Measurements from ENCODE around the gene PIK3C2B. TPM values are rescaled to one million over a fixed set of nuclear protein-coding genes. Genes with fewer than 3 reads are reported as not detected.

The PIK3C2B gene
- total RNA-seq, 2 donors from 2014 or later: 14.2 to 28.7 TPM

- Mint-ChIP-seq H3K36me3 (no peaks in the 10 kb centered on the region), H3K4me1 (ENCODE audit: low read depth in 2 of 2) (peaks cover 10 to 22% of the 10 kb centered on the region in 2 donors), H3K9me3 (no peaks in the 10 kb centered on the region), H3K27me3 (no peaks in the 10 kb centered on the region), H3K27ac (peak overlapping the region in 1 of 2 donors; percentile 96), H3K4me3 (no peak overlapping the region)
- no peak for DNase-seq (ENCODE audit: low spot score)
- no peak for ATAC-seq
These were observed 40.1 kb downstream of the PIK3C2B start for GRCh38 chr1:204454476-204454875.

GRCh38 chr1:204453141-204453772, 41.3 kb downstream of the PIK3C2B start:
- no peaks in the 10 kb centered on the region for H3K9me3 Mint-ChIP-seq
- H3K4me3 Mint-ChIP-seq: peak overlapping the region; percentile 71
- DNase-seq (ENCODE audit: low spot score) (peak; percentile 83), ATAC-seq (peak; percentile 92 to 93)
- H3K36me3 Mint-ChIP-seq: no peaks in the 10 kb centered on the region
- H3K4me1 Mint-ChIP-seq (ENCODE audit: low read depth in 2 of 2): peaks cover 10 to 30% of the 10 kb centered on the region in 2 donors
- H3K27ac Mint-ChIP-seq: peak overlapping the region; percentile 83 to 96
- H3K27me3 Mint-ChIP-seq: no peaks in the 10 kb centered on the region

- ATAC-seq (no peak), DNase-seq (ENCODE audit: low spot score) (peak; percentile 28)
- H3K27ac Mint-ChIP-seq: peak overlapping the region; percentile 53 to 96
- peak overlapping the region; percentile 38 for H3K4me3 Mint-ChIP-seq
- peaks cover 12 to 32% of the 10 kb centered on the region in 2 donors for H3K4me1 Mint-ChIP-seq (ENCODE audit: low read depth in 2 of 2)
- no peaks in the 10 kb centered on the region for H3K36me3 Mint-ChIP-seq
- H3K27me3 Mint-ChIP-seq: no peaks in the 10 kb centered on the region
- H3K9me3 Mint-ChIP-seq: no peaks in the 10 kb centered on the region
These were observed 43.1 kb downstream of the PIK3C2B start for GRCh38 chr1:204451352-204452124.

GRCh38 chr1:204450461-204451257, 43.9 kb downstream of the PIK3C2B start:
- H3K36me3 Mint-ChIP-seq: no peaks in the 10 kb centered on the region
- peak overlapping the region; percentile 34 to 96 for H3K27ac Mint-ChIP-seq
- H3K9me3 Mint-ChIP-seq: no peaks in the 10 kb centered on the region
- DNase-seq (ENCODE audit: low spot score): peak; percentile 44
- ATAC-seq: no peak
- no peaks in the 10 kb centered on the region for H3K27me3 Mint-ChIP-seq
- peaks cover 14 to 35% of the 10 kb centered on the region in 2 donors for H3K4me1 Mint-ChIP-seq (ENCODE audit: low read depth in 2 of 2)
- no peak overlapping the region for H3K4me3 Mint-ChIP-seq

- Mint-ChIP-seq H3K4me3 (no peak overlapping the region), H3K36me3 (no peaks in the 10 kb centered on the region), H3K9me3 (no peaks in the 10 kb centered on the region), H3K27me3 (no peaks in the 10 kb centered on the region), H3K27ac (peak overlapping the region; percentile 34 to 96), H3K4me1 (ENCODE audit: low read depth in 2 of 2) (peaks cover 14 to 35% of the 10 kb centered on the region in 2 donors)
- DNase-seq (ENCODE audit: low spot score) (no peak), ATAC-seq (no peak)
These were observed 44.8 kb downstream of the PIK3C2B start for GRCh38 chr1:204449678-204450280.

DNA sequence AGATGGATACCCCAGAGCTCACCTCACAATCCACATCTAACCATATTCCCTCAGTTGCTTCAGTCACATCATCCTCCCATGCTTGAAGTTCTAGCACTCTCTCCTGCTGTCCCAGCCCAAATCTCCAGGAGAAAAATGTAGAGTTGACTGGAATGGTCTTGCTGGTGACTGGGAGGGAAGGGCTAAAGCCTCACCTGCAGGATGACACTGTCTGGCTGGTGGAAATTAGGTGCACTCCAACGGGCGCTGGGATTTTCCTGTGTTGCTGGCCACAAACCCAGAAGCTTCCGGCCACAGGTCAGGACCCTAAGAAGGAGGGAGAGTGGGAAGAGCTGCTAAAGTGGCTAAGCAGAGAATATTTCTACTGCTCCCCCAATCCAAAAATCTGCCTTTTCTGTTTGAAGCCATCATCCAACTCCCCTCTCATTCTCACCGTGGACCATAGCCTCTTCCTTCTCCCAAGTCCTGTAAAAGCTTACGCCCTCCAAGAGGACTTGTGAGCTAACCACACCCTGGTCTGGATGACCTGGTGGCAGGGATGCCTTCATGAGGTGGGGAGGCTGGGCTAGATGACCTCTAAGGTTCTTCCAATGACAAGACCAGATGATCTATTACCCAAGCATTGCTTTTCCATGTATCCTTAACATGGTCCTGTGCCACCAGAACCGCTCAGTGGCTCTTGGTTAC, 45.5 kb downstream of the PIK3C2B start:
- Mint-ChIP-seq H3K4me3 (no peak overlapping the region), H3K36me3 (no peaks in the 10 kb centered on the region), H3K27me3 (no peaks in the 10 kb centered on the region), H3K9me3 (no peaks in the 10 kb centered on the region), H3K27ac (peak overlapping the region in 1 of 2 donors; percentile 96), H3K4me1 (ENCODE audit: low read depth in 2 of 2) (peaks cover 14 to 35% of the 10 kb centered on the region in 2 donors)
- ATAC-seq (no peak), DNase-seq (ENCODE audit: low spot score) (no peak)

DNA sequence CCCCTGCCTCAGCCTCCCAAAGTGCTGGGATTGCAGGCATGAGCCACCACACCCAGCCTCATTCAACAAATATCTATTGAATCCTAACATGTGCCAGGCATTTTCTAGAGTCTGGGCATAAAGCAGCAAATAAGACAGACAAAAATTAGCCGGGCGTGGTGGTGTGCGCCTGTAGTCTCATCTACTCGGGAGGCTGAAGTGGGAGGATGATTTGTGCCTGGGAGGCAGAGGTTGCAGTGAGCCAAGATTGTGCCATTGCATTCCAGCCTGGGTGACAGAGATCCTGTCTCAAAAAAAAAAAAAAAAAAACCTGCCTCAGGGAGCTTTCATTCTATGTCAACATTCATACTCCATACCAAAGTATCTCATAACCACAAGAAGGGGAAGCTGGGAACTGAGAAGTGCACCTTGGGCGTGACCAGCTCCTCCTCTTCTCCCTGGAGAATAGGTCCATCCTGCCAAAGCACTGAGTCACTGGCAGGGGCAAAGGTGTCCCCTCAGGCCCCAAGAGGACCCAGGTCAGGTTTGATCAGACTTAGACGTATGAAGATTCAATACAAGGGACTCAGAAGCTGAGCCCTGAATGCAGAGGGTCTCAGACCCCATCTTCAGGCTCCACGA, 46.2 kb downstream of the PIK3C2B start:
- H3K27ac Mint-ChIP-seq: peak overlapping the region in 1 of 2 donors; percentile 96

GRCh38 chr1:204447736-204448135, 46.9 kb downstream of the PIK3C2B start:
- Mint-ChIP-seq H3K27me3 (no peaks in the 10 kb centered on the region), H3K4me3 (no peak overlapping the region), H3K36me3 (no peaks in the 10 kb centered on the region), H3K4me1 (ENCODE audit: low read depth in 2 of 2) (peaks cover 6 to 27% of the 10 kb centered on the region in 2 donors), H3K27ac (peak overlapping the region in 1 of 2 donors; percentile 96), H3K9me3 (no peaks in the 10 kb centered on the region)
- ATAC-seq (no peak), DNase-seq (ENCODE audit: low spot score) (peak; percentile 58)

More for the DNA sequence above, 46.2 kb downstream of the PIK3C2B start:
- DNase-seq (ENCODE audit: low spot score) (peak; percentile 3), ATAC-seq (no peak)
- Mint-ChIP-seq H3K9me3 (no peaks in the 10 kb centered on the region), H3K36me3 (no peaks in the 10 kb centered on the region), H3K27me3 (no peaks in the 10 kb centered on the region), H3K4me3 (no peak overlapping the region), H3K4me1 (ENCODE audit: low read depth in 2 of 2) (peaks cover 13 to 34% of the 10 kb centered on the region in 2 donors)

- Mint-ChIP-seq H3K27me3 (no peaks in the 10 kb centered on the region), H3K9me3 (no peaks in the 10 kb centered on the region), H3K4me1 (ENCODE audit: low read depth in 2 of 2) (peaks cover 5 to 26% of the 10 kb centered on the region in 2 donors), H3K36me3 (no peaks in the 10 kb centered on the region), H3K27ac (peak overlapping the region in 1 of 2 donors; percentile 96), H3K4me3 (no peak overlapping the region)
- ATAC-seq (no peak), DNase-seq (ENCODE audit: low spot score) (peak; percentile 8)
These were observed 47.4 kb downstream of the PIK3C2B start for GRCh38 chr1:204447190-204447589.

- Mint-ChIP-seq H3K4me1 (ENCODE audit: low read depth in 2 of 2) (peaks cover 5 to 23% of the 10 kb centered on the region in 2 donors), H3K9me3 (no peaks in the 10 kb centered on the region), H3K36me3 (peaks cover 4% of the 10 kb centered on the region), H3K4me3 (no peak overlapping the region), H3K27ac (peak overlapping the region; percentile 68 to 96), H3K27me3 (no peaks in the 10 kb centered on the region)
- DNase-seq (ENCODE audit: low spot score) (peak; percentile 72), ATAC-seq (peak; percentile 88 to 89)
These were observed 48.0 kb downstream of the PIK3C2B start for GRCh38 chr1:204446413-204447111.

- Mint-ChIP-seq H3K9me3 (no peaks in the 10 kb centered on the region), H3K4me1 (ENCODE audit: low read depth in 2 of 2) (peaks cover 5 to 18% of the 10 kb centered on the region in 2 donors), H3K27ac (peak overlapping the region; percentile 68 to 96), H3K27me3 (no peaks in the 10 kb centered on the region), H3K36me3 (peaks cover 4% of the 10 kb centered on the region), H3K4me3 (no peak overlapping the region)
- ATAC-seq (peak in 1 of 2 donors; percentile 2), DNase-seq (ENCODE audit: low spot score) (peak; percentile 61)
These were observed 48.7 kb downstream of the PIK3C2B start for GRCh38 chr1:204445860-204446412.
